ENCODE results near the gene GAPT.

- no peak for TF ChIP-seq EZH2 (IDR thresholded peaks at IDR 0.05; ENCODE audit: borderline replicate concordance, low read length)
- TF ChIP-seq, protein P1, sequence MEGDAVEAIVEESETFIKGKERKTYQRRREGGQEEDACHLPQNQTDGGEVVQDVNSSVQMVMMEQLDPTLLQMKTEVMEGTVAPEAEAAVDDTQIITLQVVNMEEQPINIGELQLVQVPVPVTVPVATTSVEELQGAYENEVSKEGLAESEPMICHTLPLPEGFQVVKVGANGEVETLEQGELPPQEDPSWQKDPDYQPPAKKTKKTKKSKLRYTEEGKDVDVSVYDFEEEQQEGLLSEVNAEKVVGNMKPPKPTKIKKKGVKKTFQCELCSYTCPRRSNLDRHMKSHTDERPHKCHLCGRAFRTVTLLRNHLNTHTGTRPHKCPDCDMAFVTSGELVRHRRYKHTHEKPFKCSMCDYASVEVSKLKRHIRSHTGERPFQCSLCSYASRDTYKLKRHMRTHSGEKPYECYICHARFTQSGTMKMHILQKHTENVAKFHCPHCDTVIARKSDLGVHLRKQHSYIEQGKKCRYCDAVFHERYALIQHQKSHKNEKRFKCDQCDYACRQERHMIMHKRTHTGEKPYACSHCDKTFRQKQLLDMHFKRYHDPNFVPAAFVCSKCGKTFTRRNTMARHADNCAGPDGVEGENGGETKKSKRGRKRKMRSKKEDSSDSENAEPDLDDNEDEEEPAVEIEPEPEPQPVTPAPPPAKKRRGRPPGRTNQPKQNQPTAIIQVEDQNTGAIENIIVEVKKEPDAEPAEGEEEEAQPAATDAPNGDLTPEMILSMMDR (conservative IDR thresholded peaks at IDR 0.05 in 1 of 2, IDR thresholded peaks at IDR 0.05 in 1 of 2; ENCODE audit: extremely low read depth in 1 of 2, insufficient read depth in 1 of 2, low read depth in 1 of 2, low read length in 2 of 2) = no peak
Observed at GRCh38 chr5:58497921-58498320, 6.7 kb downstream of the GAPT start.
